Keratinocyte (primary cell): Measurements from ENCODE around the gene DOK6. TPM values are rescaled to one million over a fixed set of nuclear protein-coding genes. Genes with fewer than 3 reads are reported as not detected.

Experiments used
- DNase-seq: peaks from one replicate; pipeline ENCODE4 v3.0.0-alpha.2; 2011; ENCODE audit warnings: low read depth, missing footprints, low spot score
- FAIRE-seq: peaks from 2 replicates; lab custom pipeline; 2011; peaks lifted over from hg19 to GRCh38; lab: Jason Lieb, UNC
- H2AFZ ChIP-seq: 2 replicates; pipeline ENCODE4 v1.6.0; 2012; ENCODE audit warnings: low read length, control low read depth, inconsistent platforms; ENCODE audit not compliant: control insufficient read depth
- H3K27ac ChIP-seq: 2 replicates; pipeline ENCODE4 v1.5.1; 2011; ENCODE audit warnings: low read length; ENCODE audit not compliant: control insufficient read depth, insufficient read depth
- H3K27me3 ChIP-seq: 3 replicates; pipeline ENCODE4 v1.6.0; 2011; ENCODE audit warnings: low read length; ENCODE audit not compliant: control insufficient read depth, insufficient read depth; ENCODE audit errors: extremely low read depth
- H3K36me3 ChIP-seq, 2 experiments: 2 replicates in 1 of 2; 3 replicates in 1 of 2; pipeline ENCODE4 v1.5.1; 2011; ENCODE audit warnings: low read length in 2 of 2, mild to moderate bottlenecking in 1 of 2; ENCODE audit not compliant: control insufficient read depth in 2 of 2, insufficient read depth in 2 of 2; ENCODE audit errors: extremely low read depth in 1 of 2
- H3K4me1 ChIP-seq: 3 replicates; pipeline ENCODE4 v1.5.1; 2011; ENCODE audit warnings: low read length; ENCODE audit not compliant: control insufficient read depth, insufficient read depth; ENCODE audit errors: extremely low read depth
- H3K4me2 ChIP-seq: 3 replicates; pipeline ENCODE4 v1.6.0; 2011; ENCODE audit warnings: low read depth, low read length; ENCODE audit not compliant: control insufficient read depth, insufficient read depth; ENCODE audit errors: extremely low read depth
- H3K4me3 ChIP-seq, 3 experiments: fragments of 200-600 bp in 1 of 3; sonication (generic) in 1 of 3; 2 replicates in 2 of 3; 3 replicates in 1 of 3; pipeline ENCODE4 v1.5.1; 2011 to 2016; ENCODE audit warnings: low read length in 3 of 3, mild to moderate bottlenecking in 3 of 3, control low read depth in 2 of 3, inconsistent platforms in 1 of 3, low read depth in 1 of 3, mixed read lengths in 1 of 3, mixed run types in 1 of 3, moderate library complexity in 1 of 3; ENCODE audit not compliant: control insufficient read depth in 2 of 3, insufficient read depth in 2 of 3; ENCODE audit errors: extremely low read depth in 1 of 3
- H3K79me2 ChIP-seq: 2 replicates; pipeline ENCODE4 v1.6.0; 2012; ENCODE audit warnings: low read length; ENCODE audit not compliant: control insufficient read depth, insufficient read depth
- H3K9ac ChIP-seq: 3 replicates; pipeline ENCODE4 v1.6.0; 2011; ENCODE audit warnings: low read length; ENCODE audit not compliant: control insufficient read depth, insufficient read depth; ENCODE audit errors: extremely low read depth
- H3K9me1 ChIP-seq: 3 replicates; pipeline ENCODE4 v1.6.0; 2011; ENCODE audit warnings: low read length; ENCODE audit not compliant: control insufficient read depth, insufficient read depth; ENCODE audit errors: extremely low read depth
- H3K9me3 ChIP-seq: 2 replicates; pipeline ENCODE4 v1.5.1; 2012; ENCODE audit warnings: low read depth, low read length; ENCODE audit not compliant: control insufficient read depth
- H4K20me1 ChIP-seq: 3 replicates; pipeline ENCODE4 v1.6.0; 2011; ENCODE audit warnings: low read length; ENCODE audit not compliant: control insufficient read depth, insufficient read depth; ENCODE audit errors: extremely low read depth
- EZH2 ChIP-seq: IDR thresholded peaks from one replicate; pipeline ENCODE4 v1.6.1; 2012; ENCODE audit warnings: inconsistent platforms, mild to moderate bottlenecking, low read length, moderate library complexity
- dilution Hi-C: fragments of 300-500 bp; cut with MboI; formaldehyde crosslinking; loops from one replicate; pipeline ENCODE4 v1.7.0; 2020; ENCODE audit warnings: low sequenced_read_pairs; ENCODE audit not compliant: extremely low pct_ligation_motif_present
- polyA plus RNA-seq, 5 experiments: library from polyadenylated mRNA; depleted of rRNA in 3 of 5; stranded (reverse) in 3 of 5; stranded (forward) in 1 of 5; unstranded in 1 of 5; fragments of >200 nt; gene quantifications; 1 replicate in 1 of 5; 2 replicates in 3 of 5; 3 replicates in 1 of 5; pipeline versions ENCODE4 v1.2.1 to v1.2.3, GENCODE V29; 2011 to 2012; ENCODE audit warnings: missing spikeins in 2 of 5, low read depth in 1 of 5, low replicate concordance in 1 of 5
- TF ChIP-seq, protein P1 (sequence below), 3 experiments: IDR thresholded peaks in 1 of 3; conservative IDR thresholded peaks in 1 of 3; optimal IDR thresholded peaks in 1 of 3; 2 replicates in 2 of 3; 3 replicates in 1 of 3; pipeline versions ENCODE3 to v1.5.1; 2011; ENCODE audit warnings: low read length in 3 of 3, mild to moderate bottlenecking in 3 of 3, moderate library complexity in 2 of 3, control low read depth in 1 of 3, inconsistent platforms in 1 of 3; ENCODE audit not compliant: insufficient read depth in 2 of 3; ENCODE audit errors: extremely low read depth in 1 of 3

DOK6 gene
- polyA plus RNA-seq, 1 donor (not counting 4 experiments of a cell fraction or from before 2014, with no cell fraction given): not detected

DNA sequence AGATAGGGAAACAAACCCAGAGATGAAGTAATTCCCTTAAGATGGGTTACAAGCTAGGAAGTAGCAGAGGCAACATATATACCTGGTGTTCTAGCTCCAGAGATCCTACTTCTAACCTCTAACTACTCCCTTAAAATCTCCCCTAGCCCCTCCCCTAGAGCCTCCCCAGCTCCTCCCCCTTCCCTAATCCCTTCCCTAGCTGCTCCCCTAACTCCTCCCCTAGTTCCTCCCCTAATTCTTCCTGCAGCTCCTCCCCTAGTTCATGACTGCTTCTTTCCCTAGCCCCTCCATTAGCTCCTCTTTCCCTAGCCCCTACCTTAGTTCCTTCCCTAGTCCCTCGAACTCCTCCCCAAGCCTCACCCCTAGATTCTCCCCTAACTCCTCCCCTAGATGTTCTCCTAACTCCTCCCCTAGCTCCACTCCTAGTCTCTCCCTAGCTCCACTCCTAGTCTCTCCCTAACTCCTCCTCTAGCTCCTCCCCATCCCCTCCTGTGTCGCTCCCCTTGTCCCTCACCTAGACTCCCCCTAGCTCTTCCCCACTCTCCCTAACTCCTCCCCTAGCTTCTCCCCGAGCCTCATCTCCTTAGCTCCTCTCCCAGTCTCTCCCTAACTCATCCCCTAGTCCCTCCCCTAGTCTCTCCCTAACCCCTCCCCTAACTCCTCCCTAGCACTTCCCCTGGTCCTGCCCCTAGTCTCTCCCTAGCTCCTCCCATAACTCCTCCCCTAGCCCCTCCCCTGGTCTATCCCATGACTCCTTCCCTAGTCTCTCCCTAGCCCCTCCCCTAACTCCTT, 438.1 kb downstream of the DOK6 start:
- H3K4me3 ChIP-seq: no peak overlapping the region
- no peaks in the 10 kb centered on the region for H3K36me3 ChIP-seq
- H3K79me2 ChIP-seq: no peaks in the 10 kb centered on the region
- no peaks in the 10 kb centered on the region for H3K4me1 ChIP-seq
- H3K9me1 ChIP-seq: no peaks in the 10 kb centered on the region
- H3K27me3 ChIP-seq: no peaks in the 10 kb centered on the region
- H4K20me1 ChIP-seq: no peaks in the 10 kb centered on the region
- no peak overlapping the region for H3K9ac ChIP-seq
- H2AFZ ChIP-seq: no peak overlapping the region
- dilution Hi-C loops: no loop called here
- no peak for DNase-seq
- H3K4me2 ChIP-seq: no peak overlapping the region
- TF ChIP-seq, protein P1, sequence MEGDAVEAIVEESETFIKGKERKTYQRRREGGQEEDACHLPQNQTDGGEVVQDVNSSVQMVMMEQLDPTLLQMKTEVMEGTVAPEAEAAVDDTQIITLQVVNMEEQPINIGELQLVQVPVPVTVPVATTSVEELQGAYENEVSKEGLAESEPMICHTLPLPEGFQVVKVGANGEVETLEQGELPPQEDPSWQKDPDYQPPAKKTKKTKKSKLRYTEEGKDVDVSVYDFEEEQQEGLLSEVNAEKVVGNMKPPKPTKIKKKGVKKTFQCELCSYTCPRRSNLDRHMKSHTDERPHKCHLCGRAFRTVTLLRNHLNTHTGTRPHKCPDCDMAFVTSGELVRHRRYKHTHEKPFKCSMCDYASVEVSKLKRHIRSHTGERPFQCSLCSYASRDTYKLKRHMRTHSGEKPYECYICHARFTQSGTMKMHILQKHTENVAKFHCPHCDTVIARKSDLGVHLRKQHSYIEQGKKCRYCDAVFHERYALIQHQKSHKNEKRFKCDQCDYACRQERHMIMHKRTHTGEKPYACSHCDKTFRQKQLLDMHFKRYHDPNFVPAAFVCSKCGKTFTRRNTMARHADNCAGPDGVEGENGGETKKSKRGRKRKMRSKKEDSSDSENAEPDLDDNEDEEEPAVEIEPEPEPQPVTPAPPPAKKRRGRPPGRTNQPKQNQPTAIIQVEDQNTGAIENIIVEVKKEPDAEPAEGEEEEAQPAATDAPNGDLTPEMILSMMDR (optimal IDR thresholded peaks at IDR 0.05 in 1 of 3, IDR thresholded peaks at IDR 0.05 in 1 of 3, conservative IDR thresholded peaks at IDR 0.05 in 1 of 3; ENCODE audit: extremely low read depth in 1 of 3, insufficient read depth in 2 of 3, low read length in 3 of 3): no peak
- H3K9me3 ChIP-seq: no peaks in the 10 kb centered on the region
- no peak for FAIRE-seq
- no peak overlapping the region for H3K27ac ChIP-seq

DNA sequence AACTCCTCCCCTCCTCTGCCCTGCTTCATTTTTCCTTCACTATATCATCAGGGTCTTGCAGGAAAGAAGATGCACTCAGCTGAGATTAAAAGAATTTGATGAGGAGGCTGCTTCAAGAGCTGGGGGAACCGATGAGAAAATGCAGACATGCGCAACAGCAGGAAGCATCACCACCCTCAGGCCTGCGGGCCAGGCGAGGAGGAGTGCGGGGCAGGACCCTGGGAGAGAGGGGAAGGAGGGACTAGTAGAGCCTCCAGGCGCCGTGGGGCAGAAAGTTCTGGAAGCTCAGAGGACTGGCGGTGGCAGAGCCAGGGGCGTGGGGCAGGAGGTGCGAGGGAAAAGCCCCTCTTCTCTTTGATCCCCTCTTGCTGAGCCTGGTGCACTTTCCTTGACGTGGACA, 438.8 kb downstream of the DOK6 start:
- Histone ChIP-seq H3K9me1 (no peaks in the 10 kb centered on the region), H3K36me3 (no peaks in the 10 kb centered on the region), H2AFZ (no peak overlapping the region), H3K27ac (no peak overlapping the region), H3K4me1 (no peaks in the 10 kb centered on the region), H3K9me3 (no peaks in the 10 kb centered on the region), H3K79me2 (no peaks in the 10 kb centered on the region), H4K20me1 (no peaks in the 10 kb centered on the region), H3K9ac (no peak overlapping the region), H3K4me3 (no peak overlapping the region), H3K4me2 (no peak overlapping the region), H3K27me3 (no peaks in the 10 kb centered on the region)
- TF ChIP-seq EZH2: no peak
- TF ChIP-seq, protein P1 (optimal IDR thresholded peaks at IDR 0.05 in 1 of 3, IDR thresholded peaks at IDR 0.05 in 1 of 3, conservative IDR thresholded peaks at IDR 0.05 in 1 of 3; ENCODE audit: extremely low read depth in 1 of 3, insufficient read depth in 2 of 3, low read length in 3 of 3): no peak
- FAIRE-seq (no peak), DNase-seq (no peak)
- dilution Hi-C loops: no loop called here
